Right renal cortex interstitium (tissue), 3 donors: ENCODE results near the gene WFDC12. TPM values are rescaled to one million over a fixed set of nuclear protein-coding genes. Genes with fewer than 3 reads are reported as not detected.
"Not testable (repeated sequence)": the region's sequence is repeated elsewhere in the genome, so short reads cannot be mapped to it uniquely, and the experiment has no call there.

ENCODE experiments used
- DNase-seq, 3 donors: peaks; one replicate each; pipeline ENCODE4 v3.0.0-alpha.2; 2013; ENCODE audit warnings: low read depth in 3 of 3, low spot score in 2 of 3
- polyA plus RNA-seq, 3 donors: library from polyadenylated mRNA; unstranded; fragments of 120-200 nt; gene quantifications; one replicate each; pipeline ENCODE4 v1.2.1, GENCODE V29; 2013; ENCODE audit not compliant: insufficient read length in 3 of 3

Gene WFDC12
- polyA plus RNA-seq = not detected

- DNase-seq = no peak
Measured at GRCh38 chr20:45124365-45124764, at the start of gene WFDC12. Gene WFDC12 (minus strand): TSS chr20:45124465. CDS start chr20:45124447, 18 bp downstream.

- no peak for DNase-seq
Measured at GRCh38 chr20:45173522-45173921, 49.3 kb upstream of the WFDC12 start.

GRCh38 chr20:45164906-45165305, 40.6 kb upstream of the WFDC12 start:
- DNase-seq = no peak

GRCh38 chr20:45163083-45163803, 39.0 kb upstream of the WFDC12 start:
- no peak for DNase-seq

- no peak for DNase-seq
Measured at GRCh38 chr20:45157962-45158361, 33.7 kb upstream of the WFDC12 start.

- no peak for DNase-seq
Measured at GRCh38 chr20:45156713-45157112, 32.4 kb upstream of the WFDC12 start.

GRCh38 chr20:45154794-45155193, 30.5 kb upstream of the WFDC12 start:
- not testable (repeated sequence) for DNase-seq

- no peak for DNase-seq
Measured at GRCh38 chr20:45154183-45154582, 29.9 kb upstream of the WFDC12 start.

- DNase-seq = no peak
Measured at GRCh38 chr20:45153752-45154151, 29.5 kb upstream of the WFDC12 start.

GRCh38 chr20:45153147-45153546, 28.9 kb upstream of the WFDC12 start:
- DNase-seq = no peak

- no peak for DNase-seq
Measured at GRCh38 chr20:45152405-45152804, 28.1 kb upstream of the WFDC12 start.

GRCh38 chr20:45149062-45149461, 24.8 kb upstream of the WFDC12 start:
- DNase-seq = no peak

- no peak for DNase-seq
Measured at GRCh38 chr20:45140836-45141235, 16.6 kb upstream of the WFDC12 start.

- DNase-seq = not testable (repeated sequence)
Measured at GRCh38 chr20:45139733-45140375, 15.6 kb upstream of the WFDC12 start.

GRCh38 chr20:45138561-45139300, 14.5 kb upstream of the WFDC12 start:
- no peak for DNase-seq

- no peak for DNase-seq
Measured at GRCh38 chr20:45136911-45137310, 12.6 kb upstream of the WFDC12 start.

GRCh38 chr20:45128099-45128498, 3.8 kb upstream of the WFDC12 start:
- DNase-seq = peak in 1 of 3 donors; percentile 2

GRCh38 chr20:45121388-45121787, 2.9 kb downstream of the WFDC12 start:
- DNase-seq = no peak

- no peak for DNase-seq
Measured at GRCh38 chr20:45119556-45120266, 4.6 kb downstream of the WFDC12 start.

GRCh38 chr20:45118028-45118427, 6.2 kb downstream of the WFDC12 start:
- DNase-seq = no peak

GRCh38 chr20:45117581-45117980, 6.7 kb downstream of the WFDC12 start:
- no peak for DNase-seq
